Vagina (tissue), 2 donors: Measurements from ENCODE around the gene CDK7. TPM values are rescaled to one million over a fixed set of nuclear protein-coding genes. Genes with fewer than 3 reads are reported as not detected.

Experiments used
- DNase-seq, 2 donors: peaks; one replicate each; pipeline ENCODE4 v3.0.0-alpha.2; 2017; ENCODE audit errors: extremely low spot score in 2 of 2
- H3K27ac ChIP-seq: fragments of 200-600 bp; sonication (generic); one replicate; pipeline ENCODE4 v1.5.1; 2019
- H3K27me3 ChIP-seq: fragments of 200-600 bp; sonication (generic); one replicate; pipeline ENCODE4 v1.5.1; 2019
- H3K36me3 ChIP-seq, 2 donors: fragments of 200-600 bp; sonication (generic); one replicate each; pipeline ENCODE4 v1.5.1; 2017 to 2019
- H3K4me1 ChIP-seq: fragments of 200-600 bp; sonication (generic); one replicate; pipeline ENCODE4 v1.5.1; 2019
- H3K4me3 ChIP-seq, 2 donors: fragments of 200-600 bp; sonication (generic); 1 replicate in 1 of 2; 2 replicates in 1 of 2; pipeline ENCODE4 v1.5.1; 2016 to 2019
- H3K9me3 ChIP-seq: fragments of 200-600 bp; sonication (generic); one replicate; pipeline ENCODE4 v1.5.1; 2019
- CTCF ChIP-seq, 3 experiments: fragments of 450-650 bp in 2 of 3; fragments of 200-600 bp in 1 of 3; sonication (generic) in 1 of 3; IDR thresholded peaks; one replicate each; pipeline ENCODE4 v1.5.1; 2017 to 2019; ENCODE audit warnings: antibody characterized with exemption in 3 of 3, mild to moderate bottlenecking in 2 of 3, moderate library complexity in 2 of 3
- POLR2A ChIP-seq, 2 donors: fragments of 450-650 bp; IDR thresholded peaks; one replicate each; pipeline ENCODE4 v1.6.1; 2017; ENCODE audit warnings: antibody characterized with exemption in 2 of 2, mild to moderate bottlenecking in 2 of 2, moderate library complexity in 2 of 2
- POLR2AphosphoS5 ChIP-seq, 2 donors: sonication (generic); formaldehyde crosslinking; IDR thresholded peaks; one replicate each; pipeline ENCODE4 v1.9.0; 2017; ENCODE audit warnings: antibody characterized with exemption in 2 of 2, mild to moderate bottlenecking in 2 of 2, low read depth in 1 of 2; ENCODE audit not compliant: insufficient read depth in 1 of 2
- intact Hi-C: fragments of 100-400 bp; cut with DNase I; formaldehyde crosslinking; loops from one replicate; pipeline ENCODE4 v1.15.1; 2023
- total RNA-seq: library from RNA; depleted of rRNA; stranded (reverse); fragments of >200 nt; gene quantifications from one replicate; pipeline ENCODE4 v1.2.3, GENCODE V29; 2016

The CDK7 gene
- total RNA-seq, 1 donor from 2014 or later: 10.6 TPM

DNA sequence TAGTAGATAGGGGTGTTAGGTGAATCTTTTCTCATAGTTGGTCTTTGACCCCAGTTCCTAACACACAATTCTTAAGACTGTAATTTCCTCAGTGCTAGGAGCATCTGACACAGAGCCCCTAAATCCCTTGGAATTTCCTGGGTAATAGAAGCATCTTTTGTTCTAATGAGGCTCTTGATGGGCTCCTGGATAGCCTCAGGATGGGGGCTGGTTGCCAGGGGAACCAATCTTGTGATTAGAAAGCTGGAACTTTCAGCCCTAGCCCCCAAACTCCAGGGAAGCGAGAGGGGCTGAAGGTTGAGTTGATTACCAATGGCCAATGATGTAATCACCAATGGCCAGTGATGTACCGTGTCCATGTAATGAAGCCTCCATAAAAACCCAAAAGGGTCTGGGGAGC is 53.4 kb downstream of the CDK7 start:
- no peaks in the 10 kb centered on the region for H3K27me3 ChIP-seq
- H3K27ac ChIP-seq: no peak overlapping the region
- no peaks in the 10 kb centered on the region for H3K4me1 ChIP-seq
- DNase-seq: no peak
- H3K9me3 ChIP-seq: no peaks in the 10 kb centered on the region
- peaks cover 0 to 14% of the 10 kb centered on the region in 2 donors for H3K36me3 ChIP-seq
- TF ChIP-seq POLR2A (IDR thresholded peaks at IDR 0.05) (no peak), POLR2AphosphoS5 (IDR thresholded peaks at IDR 0.05; ENCODE audit: insufficient read depth in 1 of 2, low read depth in 1 of 2) (no peak), CTCF (IDR thresholded peaks at IDR 0.05) (no peak)
- intact Hi-C loops: no loop called here
- H3K4me3 ChIP-seq: no peak overlapping the region

GRCh38 chr5:69288688-69289087 is 54.0 kb downstream of the CDK7 start:
- Histone ChIP-seq H3K9me3 (no peaks in the 10 kb centered on the region), H3K27me3 (no peaks in the 10 kb centered on the region), H3K4me3 (no peak overlapping the region), H3K4me1 (no peaks in the 10 kb centered on the region), H3K36me3 (peaks cover 0 to 11% of the 10 kb centered on the region in 2 donors), H3K27ac (no peak overlapping the region)
- TF ChIP-seq CTCF (IDR thresholded peaks at IDR 0.05) (no peak), POLR2AphosphoS5 (IDR thresholded peaks at IDR 0.05; ENCODE audit: insufficient read depth in 1 of 2, low read depth in 1 of 2) (no peak)
- intact Hi-C loops: no loop called here
- no peak for DNase-seq

- no peak for DNase-seq
- no peaks in the 10 kb centered on the region for H3K9me3 ChIP-seq
- TF ChIP-seq POLR2AphosphoS5 (IDR thresholded peaks at IDR 0.05; ENCODE audit: insufficient read depth in 1 of 2, low read depth in 1 of 2) (no peak), POLR2A (IDR thresholded peaks at IDR 0.05) (no peak), CTCF (IDR thresholded peaks at IDR 0.05) (no peak)
- H3K27me3 ChIP-seq: no peaks in the 10 kb centered on the region
- intact Hi-C loops: no loop called here
- no peaks in the 10 kb centered on the region for H3K36me3 ChIP-seq
- H3K4me3 ChIP-seq: no peak overlapping the region
- no peaks in the 10 kb centered on the region for H3K4me1 ChIP-seq
- no peak overlapping the region for H3K27ac ChIP-seq
Measured at GRCh38 chr5:69292306-69292705, 57.6 kb downstream of the CDK7 start.

GRCh38 chr5:69293882-69294281 is 59.2 kb downstream of the CDK7 start:
- no peak overlapping the region for H3K4me3 ChIP-seq
- intact Hi-C loops: no loop called here
- H3K4me1 ChIP-seq: no peaks in the 10 kb centered on the region
- DNase-seq: no peak
- no peaks in the 10 kb centered on the region for H3K36me3 ChIP-seq
- no peak overlapping the region for H3K27ac ChIP-seq
- no peaks in the 10 kb centered on the region for H3K27me3 ChIP-seq
- H3K9me3 ChIP-seq: no peaks in the 10 kb centered on the region
- TF ChIP-seq CTCF (IDR thresholded peaks at IDR 0.05) (no peak), POLR2A (IDR thresholded peaks at IDR 0.05) (no peak), POLR2AphosphoS5 (IDR thresholded peaks at IDR 0.05; ENCODE audit: insufficient read depth in 1 of 2, low read depth in 1 of 2) (no peak)

DNA sequence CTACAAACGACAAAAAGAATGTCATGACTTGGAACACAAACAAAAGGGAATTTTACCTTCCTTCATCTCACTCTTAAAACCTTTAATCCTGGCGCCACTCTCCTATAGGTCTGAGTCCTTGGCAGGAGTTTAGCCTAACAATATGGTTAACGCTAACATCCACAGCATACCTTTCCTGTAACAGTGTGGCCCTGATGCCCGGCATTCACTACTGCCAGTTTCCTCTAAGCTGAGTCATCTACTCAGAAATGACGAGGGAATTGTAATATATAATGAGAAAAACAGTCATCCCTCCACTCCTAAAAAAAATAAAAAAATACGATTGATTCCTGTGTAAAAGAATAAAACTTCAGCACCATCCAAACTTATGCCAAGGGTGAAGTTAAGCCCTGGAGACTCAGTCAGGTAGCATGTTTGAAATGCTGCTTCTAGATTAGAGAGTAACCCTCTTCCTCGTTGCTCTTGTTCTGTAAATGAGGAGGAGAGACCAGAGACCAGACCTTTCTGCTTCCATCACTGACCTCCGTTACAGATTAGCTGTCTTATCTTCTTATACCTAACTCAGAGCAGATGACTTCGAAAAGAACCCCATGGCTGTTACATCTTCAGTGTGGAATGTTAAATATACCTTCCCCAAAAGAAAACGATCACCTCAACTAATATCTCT is 60.5 kb downstream of the CDK7 start:
- no peak for DNase-seq
- Histone ChIP-seq H3K36me3 (no peaks in the 10 kb centered on the region), H3K27ac (no peak overlapping the region), H3K4me3 (no peak overlapping the region), H3K9me3 (no peaks in the 10 kb centered on the region), H3K4me1 (no peaks in the 10 kb centered on the region), H3K27me3 (no peaks in the 10 kb centered on the region)
- TF ChIP-seq POLR2A (IDR thresholded peaks at IDR 0.05): no peak
- TF ChIP-seq POLR2AphosphoS5 (IDR thresholded peaks at IDR 0.05; ENCODE audit: insufficient read depth in 1 of 2, low read depth in 1 of 2): no peak
- no peak for TF ChIP-seq CTCF (IDR thresholded peaks at IDR 0.05)
- intact Hi-C loops: no loop called here
